GM10248 (cell line): Measurements from ENCODE around the gene MIA.
A peak's percentile ranks its signal among the peaks of the same experiment; 100 is the strongest.
"Not testable (repeated sequence)": the region's sequence is repeated elsewhere in the genome, so short reads cannot be mapped to it uniquely, and the experiment has no call there.

Experiments
- CTCF ChIA-PET: fragments of 300-600 bp; sonication (Branson Sonifier 250); formaldehyde crosslinking; extraction: SDS; loops from one replicate; lab custom pipeline; 2021; ENCODE audit warnings: antibody characterized with exemption; lab: Yijun Ruan, JAX
- POLR2A ChIA-PET: fragments of 350-650 bp; sonication (Branson Sonifier 250); formaldehyde crosslinking; extraction: SDS; loops from one replicate; lab custom pipeline; 2020; ENCODE audit warnings: antibody characterized with exemption; lab: Yijun Ruan, JAX
- DNase-seq: peaks from one replicate; pipeline ENCODE4 v3.0.0; 2012; ENCODE audit errors: extremely low spot score
- TF ChIP-seq, protein P1 (sequence below): IDR thresholded peaks from 2 replicates; pipeline ENCODE4 v1.5.1; 2012; ENCODE audit warnings: mild to moderate bottlenecking, low read depth; ENCODE audit errors: extremely low read depth, missing control alignments, control extremely low read depth

Gene MIA

GRCh38 chr19:40809358-40810086 is 34.2 kb downstream of the MIA start:
- ChIA-PET CTCF (interaction anchor here (0.8 to 2.2 kb wide), 3 partner anchors 10 to 146 kb away, joined by 3 to 9 read pairs (median 4); no protein-coding TSS in a partner anchor), POLR2A (no interaction called here)
- DNase-seq, result no peak
- TF ChIP-seq, protein P1, sequence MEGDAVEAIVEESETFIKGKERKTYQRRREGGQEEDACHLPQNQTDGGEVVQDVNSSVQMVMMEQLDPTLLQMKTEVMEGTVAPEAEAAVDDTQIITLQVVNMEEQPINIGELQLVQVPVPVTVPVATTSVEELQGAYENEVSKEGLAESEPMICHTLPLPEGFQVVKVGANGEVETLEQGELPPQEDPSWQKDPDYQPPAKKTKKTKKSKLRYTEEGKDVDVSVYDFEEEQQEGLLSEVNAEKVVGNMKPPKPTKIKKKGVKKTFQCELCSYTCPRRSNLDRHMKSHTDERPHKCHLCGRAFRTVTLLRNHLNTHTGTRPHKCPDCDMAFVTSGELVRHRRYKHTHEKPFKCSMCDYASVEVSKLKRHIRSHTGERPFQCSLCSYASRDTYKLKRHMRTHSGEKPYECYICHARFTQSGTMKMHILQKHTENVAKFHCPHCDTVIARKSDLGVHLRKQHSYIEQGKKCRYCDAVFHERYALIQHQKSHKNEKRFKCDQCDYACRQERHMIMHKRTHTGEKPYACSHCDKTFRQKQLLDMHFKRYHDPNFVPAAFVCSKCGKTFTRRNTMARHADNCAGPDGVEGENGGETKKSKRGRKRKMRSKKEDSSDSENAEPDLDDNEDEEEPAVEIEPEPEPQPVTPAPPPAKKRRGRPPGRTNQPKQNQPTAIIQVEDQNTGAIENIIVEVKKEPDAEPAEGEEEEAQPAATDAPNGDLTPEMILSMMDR, result no peak

GRCh38 chr19:40810160-40810559 is 34.8 kb downstream of the MIA start:
- no peak for DNase-seq
- TF ChIP-seq, protein P1, result no peak
- CTCF ChIA-PET, result interaction anchor here (0.8 kb wide), 1 partner anchor 9 kb away, joined by 3 read pairs; no protein-coding TSS in a partner anchor
- POLR2A ChIA-PET, result no interaction called here

- DNase-seq, result not testable (repeated sequence)
Measured at GRCh38 chr19:40810649-40811408, 35.5 kb downstream of the MIA start.

DNA sequence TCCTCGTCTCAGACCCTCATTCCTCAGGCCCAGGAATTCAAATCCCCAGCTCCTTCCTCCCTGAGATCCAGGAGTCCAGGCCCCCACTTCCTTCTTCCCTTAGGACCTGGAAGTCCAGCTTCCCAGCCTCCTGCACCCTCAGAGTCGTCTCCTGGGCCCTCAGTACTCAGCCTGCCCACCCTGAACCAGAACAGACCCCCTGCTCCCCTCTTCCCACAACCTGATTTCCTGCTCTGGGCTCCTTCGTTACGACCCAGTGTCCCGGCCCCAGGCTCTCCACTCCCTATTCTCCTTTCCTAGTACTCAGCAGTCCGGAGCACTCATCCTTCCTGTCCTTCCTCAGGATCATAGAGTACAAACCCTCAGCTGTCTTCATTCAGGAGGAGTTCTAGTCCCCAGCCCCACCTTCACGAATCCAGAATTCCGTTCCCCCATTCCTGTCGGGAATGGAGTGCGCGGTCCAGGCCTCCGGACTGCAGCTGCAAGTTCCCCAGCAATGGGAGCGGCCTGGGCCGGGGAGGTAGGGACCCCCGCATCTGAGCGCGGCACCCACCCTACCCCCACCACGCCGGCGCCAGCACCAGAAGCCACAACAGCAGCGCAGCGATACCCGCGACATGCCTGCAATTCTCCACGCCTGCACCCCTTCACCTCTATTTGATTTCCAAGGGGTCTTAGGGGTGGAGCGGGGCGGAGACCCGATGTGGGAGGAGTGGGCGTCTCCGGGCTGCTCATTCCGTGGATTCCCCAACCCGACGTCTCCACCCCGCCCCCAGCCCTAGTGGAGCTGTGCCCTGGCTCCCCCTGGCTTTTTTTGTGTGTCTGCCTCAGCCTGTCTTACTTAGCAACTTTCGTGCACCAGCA is 36.4 kb downstream of the MIA start:
- CTCF ChIA-PET, result interaction anchor here (0.8 kb wide), 1 partner anchor 148 kb away, joined by 3 read pairs; no protein-coding TSS in a partner anchor
- DNase-seq, result no peak
- POLR2A ChIA-PET, result no interaction called here
- TF ChIP-seq, protein P1, result peak; percentile 20

More at GRCh38 chr19:40810649-40811408, 35.5 kb downstream of the MIA start:
- CTCF ChIA-PET, result interaction anchor here (0.8 kb wide), 1 partner anchor 148 kb away, joined by 3 read pairs; no protein-coding TSS in a partner anchor
- POLR2A ChIA-PET, result not testable (repeated sequence)

DNA sequence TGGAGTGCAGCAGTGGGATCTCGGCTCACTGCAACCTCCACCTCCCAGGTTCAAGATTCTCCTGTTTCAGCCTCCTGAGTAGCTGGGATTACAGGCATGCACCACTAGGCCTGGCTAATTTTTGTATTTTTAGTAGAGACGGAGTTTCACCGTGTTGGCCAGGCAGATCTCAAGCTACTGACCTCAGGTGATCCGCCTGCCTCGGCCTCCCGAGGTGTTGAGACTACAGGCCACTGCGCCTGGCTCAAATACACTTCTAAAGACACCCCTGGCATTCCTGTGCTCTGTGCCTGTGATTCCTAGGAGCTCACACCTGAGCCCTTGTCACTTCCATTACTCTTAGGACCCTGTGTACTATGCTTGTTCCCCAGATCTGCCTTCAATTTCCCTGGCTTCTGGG is 37.2 kb downstream of the MIA start:
- DNase-seq, CTCF ChIA-PET, POLR2A ChIA-PET: not testable (repeated sequence)

GRCh38 chr19:40813182-40813581 is 37.9 kb downstream of the MIA start:
- CTCF ChIA-PET, result no interaction called here
- no peak for DNase-seq

More at GRCh38 chr19:40813182-40813581, 37.9 kb downstream of the MIA start:
- POLR2A ChIA-PET, result no interaction called here
- TF ChIP-seq, protein P1, result no peak
